Activated T-helper 17 cell treated with anti-CD3 and anti-CD28 coated beads, Interleukin-2, amount 50 U/mL, for 72 hours (primary cell): ENCODE data around the gene GIGYF1. TPM values are rescaled to one million over a fixed set of nuclear protein-coding genes. Genes with fewer than 3 reads are reported as not detected.

ENCODE experiments used
- total RNA-seq, 2 donors: library from RNA; stranded (reverse); gene quantifications; one replicate each; pipeline ENCODE4 v1.2.3, GENCODE V29; 2022

The GIGYF1 gene
- total RNA-seq, 2 donors from 2014 or later = 40.2 to 53.1 TPM

Other genes starting within 250 kb of the GIGYF1 start
- gene SPACDR, start 230.0 kb downstream of the GIGYF1 start, total RNA-seq = 10 to 100 TPM in 1 of 2 donors, 1 to 10 TPM in 1; 3.3 to 17.3 TPM
- gene TSC22D4, start 215.0 kb downstream of the GIGYF1 start, total RNA-seq = 100 to 1,000 TPM in 1 of 2 donors, 10 to 100 TPM in 1; 88.5 to 163 TPM
- under 1 TPM; 0.15 to 0.19 TPM for gene NYAP1, start 210.3 kb downstream of the GIGYF1 start, total RNA-seq
- gene AGFG2, start 155.0 kb downstream of the GIGYF1 start, total RNA-seq = 10 to 100 TPM; 48.3 to 50.7 TPM
- gene SAP25, start 120.3 kb downstream of the GIGYF1 start, total RNA-seq = 10 to 100 TPM in 1 of 2 donors, 1 to 10 TPM in 1; 7.6 to 12.9 TPM
- gene LRCH4, start 108.1 kb downstream of the GIGYF1 start, total RNA-seq = 10 to 100 TPM; 81.1 to 96.4 TPM
- gene FBXO24, start 107.9 kb downstream of the GIGYF1 start, total RNA-seq = 1 to 10 TPM; 1.5 to 5.6 TPM
- gene PCOLCE, start 91.9 kb downstream of the GIGYF1 start, total RNA-seq = 10 to 100 TPM; 10.7 to 22.2 TPM
- 10 to 100 TPM; 21.0 to 32.7 TPM for gene MOSPD3, start 81.7 kb downstream of the GIGYF1 start, total RNA-seq
- 10 to 100 TPM; 30.8 to 39.4 TPM for gene TFR2, start 52.7 kb downstream of the GIGYF1 start, total RNA-seq
- gene ACTL6B, start 37.8 kb downstream of the GIGYF1 start, total RNA-seq = not detected
- gene GNB2, start 20.5 kb downstream of the GIGYF1 start, total RNA-seq = 100 to 1,000 TPM; 181 to 271 TPM
- gene POP7, start 11.9 kb upstream of the GIGYF1 start, total RNA-seq = 10 to 100 TPM; 29.6 to 68.9 TPM
- gene EPO, start 26.2 kb upstream of the GIGYF1 start, total RNA-seq = not detected
- not detected for gene ZAN, start 39.3 kb upstream of the GIGYF1 start, total RNA-seq
- 1 to 10 TPM; 4.1 to 6.4 TPM for gene EPHB4, start 133.3 kb upstream of the GIGYF1 start, total RNA-seq
- 10 to 100 TPM; 15.7 to 30.1 TPM for gene SLC12A9, start 158.5 kb upstream of the GIGYF1 start, total RNA-seq
- 10 to 100 TPM; 36.5 to 43.5 TPM for gene TRIP6, start 173.1 kb upstream of the GIGYF1 start, total RNA-seq
- 100 to 1,000 TPM; 208 to 255 TPM for gene SRRT, start 180.9 kb upstream of the GIGYF1 start, total RNA-seq
- 1 to 10 TPM in 1 of 2 donors, under 1 TPM in 1; 0.79 to 3.2 TPM for gene UFSP1, start 195.5 kb upstream of the GIGYF1 start, total RNA-seq
- not detected for gene ACHE, start 201.6 kb upstream of the GIGYF1 start, total RNA-seq